ENCODE measurements around the gene PDIA6. TPM values are rescaled to one million over a fixed set of nuclear protein-coding genes. Genes with fewer than 3 reads are reported as not detected.
"Not testable (repeated sequence)": the region's sequence is repeated elsewhere in the genome, so short reads cannot be mapped to it uniquely, and the experiment has no call there.

The PDIA6 gene
- total and polyA plus RNA-seq, 4 donors: 159 to 348 (median 246) TPM

GRCh38 chr2:10781746-10782145, 30.8 kb downstream of the PDIA6 start:
- Histone ChIP-seq H3K9me3 (ENCODE audit: control insufficient read depth in 4 of 4, low read length in 3 of 4) (no peaks in the 10 kb centered on the region), H3K4me3 (ENCODE audit: low read depth in 1 of 3, low read length in 3 of 3) (no peak overlapping the region), H3K27ac (ENCODE audit: low read depth in 1 of 2, low read length in 2 of 2) (no peak overlapping the region), H3K4me1 (ENCODE audit: control insufficient read depth in 4 of 4, insufficient read depth in 4 of 4, low read length in 3 of 4) (no peaks in the 10 kb centered on the region), H3K9ac (ENCODE audit: low read depth in 1 of 2, low read length in 2 of 2) (no peak overlapping the region), H3K27me3 (ENCODE audit: control insufficient read depth in 4 of 4, insufficient read depth in 4 of 4, low read length in 3 of 4) (no peaks in the 10 kb centered on the region), H3K36me3 (ENCODE audit: control insufficient read depth in 4 of 4, insufficient read depth in 3 of 4, low read depth in 1 of 4, low read length in 3 of 4) (peaks cover 33 to 64% (median 49%) of the 10 kb centered on the region in 4 donors)
- TF ChIP-seq FOXA1 (IDR thresholded peaks at IDR 0.05) (no peak), ATF3 (IDR thresholded peaks at IDR 0.05) (no peak), HNF4G (IDR thresholded peaks at IDR 0.05) (no peak), SP1 (IDR thresholded peaks at IDR 0.05) (no peak), MAX (IDR thresholded peaks at IDR 0.05) (no peak), RXRA (IDR thresholded peaks at IDR 0.05) (no peak), GABPA (IDR thresholded peaks at IDR 0.05 in 1 of 2, conservative IDR thresholded peaks at IDR 0.05 in 1 of 2) (no peak), TAF1 (conservative IDR thresholded peaks at IDR 0.05) (no peak), RAD21 (IDR thresholded peaks at IDR 0.05) (no peak), REST (IDR thresholded peaks at IDR 0.05) (no peak), ZBTB33 (IDR thresholded peaks at IDR 0.05) (no peak)
- WGBS: 98% methylated on average over 8 of the region's 8 CpGs
- DNase-seq (ENCODE audit: low spot score): no peak

GRCh38 chr2:10780821-10781220, 31.8 kb downstream of the PDIA6 start:
- WGBS: 97% methylated on average over 11 of the region's 11 CpGs

GRCh38 chr2:10780491-10780820, 32.1 kb downstream of the PDIA6 start:
- H3K9ac ChIP-seq (ENCODE audit: low read depth in 1 of 2, low read length in 2 of 2): no peak overlapping the region
- no peaks in the 10 kb centered on the region for H3K4me1 ChIP-seq (ENCODE audit: control insufficient read depth in 4 of 4, insufficient read depth in 4 of 4, low read length in 3 of 4)
- H3K9me3 ChIP-seq (ENCODE audit: control insufficient read depth in 4 of 4, low read length in 3 of 4): no peaks in the 10 kb centered on the region
- DNase-seq (ENCODE audit: low spot score): no peak
- H3K4me3 ChIP-seq (ENCODE audit: low read depth in 1 of 3, low read length in 3 of 3): no peak overlapping the region
- 97% methylated on average over 11 of the region's 11 CpGs for WGBS
- peaks cover 28 to 53% (median 40%) of the 10 kb centered on the region in 4 donors for H3K36me3 ChIP-seq (ENCODE audit: control insufficient read depth in 4 of 4, insufficient read depth in 3 of 4, low read depth in 1 of 4, low read length in 3 of 4)
- H3K27me3 ChIP-seq (ENCODE audit: control insufficient read depth in 4 of 4, insufficient read depth in 4 of 4, low read length in 3 of 4): no peaks in the 10 kb centered on the region
- H3K27ac ChIP-seq (ENCODE audit: low read depth in 1 of 2, low read length in 2 of 2): no peak overlapping the region
- TF ChIP-seq JUND (IDR thresholded peaks at IDR 0.05) (no peak), FOXA2 (IDR thresholded peaks at IDR 0.05) (no peak), ZBTB33 (IDR thresholded peaks at IDR 0.05) (no peak), GABPA (IDR thresholded peaks at IDR 0.05 in 1 of 2, conservative IDR thresholded peaks at IDR 0.05 in 1 of 2) (no peak), NR2F2 (IDR thresholded peaks at IDR 0.05) (no peak), YY1 (IDR thresholded peaks at IDR 0.05) (no peak), EGR1 (IDR thresholded peaks at IDR 0.05; ENCODE audit: low read depth in 2 of 2) (no peak), FOXA1 (IDR thresholded peaks at IDR 0.05) (no peak), MAX (IDR thresholded peaks at IDR 0.05) (no peak), RXRA (IDR thresholded peaks at IDR 0.05) (no peak), RAD21 (IDR thresholded peaks at IDR 0.05) (no peak), HNF4G (IDR thresholded peaks at IDR 0.05) (no peak), HNF4A (conservative IDR thresholded peaks at IDR 0.05) (no peak), ATF3 (IDR thresholded peaks at IDR 0.05) (no peak)

More at GRCh38 chr2:10780821-10781220, 31.8 kb downstream of the PDIA6 start:
- not testable (repeated sequence) for H3K27ac ChIP-seq (ENCODE audit: low read depth in 1 of 2, low read length in 2 of 2); H3K4me1 ChIP-seq (ENCODE audit: control insufficient read depth in 4 of 4, insufficient read depth in 4 of 4, low read length in 3 of 4); H3K9me3 ChIP-seq (ENCODE audit: control insufficient read depth in 4 of 4, low read length in 3 of 4); DNase-seq (ENCODE audit: low spot score); H3K27me3 ChIP-seq (ENCODE audit: control insufficient read depth in 4 of 4, insufficient read depth in 4 of 4, low read length in 3 of 4); H3K9ac ChIP-seq (ENCODE audit: low read depth in 1 of 2, low read length in 2 of 2); H3K4me3 ChIP-seq (ENCODE audit: low read depth in 1 of 3, low read length in 3 of 3)
- peaks cover 31 to 57% (median 42%) of the 10 kb centered on the region in 4 donors for H3K36me3 ChIP-seq (ENCODE audit: control insufficient read depth in 4 of 4, insufficient read depth in 3 of 4, low read depth in 1 of 4, low read length in 3 of 4)
